Breast epithelium (tissue), 4 donors: ENCODE data around the gene DPYSL4. TPM values are rescaled to one million over a fixed set of nuclear protein-coding genes. Genes with fewer than 3 reads are reported as not detected.

Experiments
- DNase-seq, 2 donors: peaks; one replicate each; pipeline ENCODE4 v3.0.0-alpha.2; 2019; ENCODE audit warnings: low spot score in 2 of 2
- H3K27ac ChIP-seq, 2 donors: fragments of 200-600 bp; sonication (generic) in 1 of 2; one replicate each; pipeline ENCODE4 v1.5.1; 2016 to 2019; ENCODE audit warnings: mild to moderate bottlenecking in 1 of 2
- H3K27me3 ChIP-seq, 2 donors: fragments of 200-600 bp; sonication (generic) in 1 of 2; one replicate each; pipeline versions ENCODE4 v1.5.1 to v1.6.0; 2017 to 2019; ENCODE audit warnings: control low read depth in 1 of 2, mild to moderate bottlenecking in 1 of 2
- H3K36me3 ChIP-seq: fragments of 200-600 bp; one replicate; pipeline ENCODE4 v1.5.1; 2019
- H3K4me1 ChIP-seq, 2 donors: fragments of 200-600 bp; sonication (generic); one replicate each; pipeline ENCODE4 v1.5.1; 2016 to 2019; ENCODE audit warnings: control low read depth in 1 of 2
- H3K4me3 ChIP-seq, 3 donors: fragments of 200-600 bp; sonication (generic); 1 replicate in 2 of 3; 2 replicates in 1 of 3; pipeline ENCODE4 v1.5.1; 2016 to 2019; ENCODE audit warnings: mild to moderate bottlenecking in 3 of 3, moderate library complexity in 2 of 3
- H3K9me3 ChIP-seq, 2 donors: fragments of 200-600 bp; sonication (generic) in 1 of 2; one replicate each; pipeline ENCODE4 v1.5.1; 2016 to 2019; ENCODE audit warnings: control low read depth in 1 of 2
- POLR2A ChIP-seq: fragments of 450-650 bp; IDR thresholded peaks from one replicate; pipeline ENCODE4 v1.6.1; 2016; ENCODE audit warnings: antibody characterized with exemption, mild to moderate bottlenecking, moderate library complexity
- POLR2AphosphoS5 ChIP-seq, 3 donors: sonication (generic); formaldehyde crosslinking; IDR thresholded peaks; one replicate each; pipeline ENCODE4 v1.6.1; 2017; ENCODE audit warnings: antibody characterized with exemption in 3 of 3
- intact Hi-C: fragments of 100-400 bp; cut with DNase I; formaldehyde crosslinking; loops from one replicate; pipeline ENCODE4 v1.15.1; 2023; ENCODE audit warnings: low total_unique reads
- total RNA-seq, 3 donors: library from RNA; depleted of rRNA; stranded (reverse); fragments of >200 nt; gene quantifications; one replicate each; pipeline ENCODE4 v1.1.0, GENCODE V29; 2016
- TF ChIP-seq, protein P1 (sequence below), 3 donors: fragments of 450-650 bp; IDR thresholded peaks; one replicate each; pipeline ENCODE4 v1.5.1; 2016 to 2017; ENCODE audit warnings: antibody characterized with exemption in 3 of 3, mild to moderate bottlenecking in 3 of 3, moderate library complexity in 3 of 3

Gene DPYSL4
- total RNA-seq, 3 donors from 2014 or later: 1.9 to 2.3 (median 2.1) TPM

GRCh38 chr10:132236161-132236560 lies 49.4 kb downstream of the DPYSL4 start:
- no peak overlapping the region for H3K27ac ChIP-seq
- no peaks in the 10 kb centered on the region for H3K36me3 ChIP-seq
- DNase-seq: no peak
- H3K4me3 ChIP-seq: no peak overlapping the region
- H3K9me3 ChIP-seq: no peaks in the 10 kb centered on the region
- TF ChIP-seq, protein P1, sequence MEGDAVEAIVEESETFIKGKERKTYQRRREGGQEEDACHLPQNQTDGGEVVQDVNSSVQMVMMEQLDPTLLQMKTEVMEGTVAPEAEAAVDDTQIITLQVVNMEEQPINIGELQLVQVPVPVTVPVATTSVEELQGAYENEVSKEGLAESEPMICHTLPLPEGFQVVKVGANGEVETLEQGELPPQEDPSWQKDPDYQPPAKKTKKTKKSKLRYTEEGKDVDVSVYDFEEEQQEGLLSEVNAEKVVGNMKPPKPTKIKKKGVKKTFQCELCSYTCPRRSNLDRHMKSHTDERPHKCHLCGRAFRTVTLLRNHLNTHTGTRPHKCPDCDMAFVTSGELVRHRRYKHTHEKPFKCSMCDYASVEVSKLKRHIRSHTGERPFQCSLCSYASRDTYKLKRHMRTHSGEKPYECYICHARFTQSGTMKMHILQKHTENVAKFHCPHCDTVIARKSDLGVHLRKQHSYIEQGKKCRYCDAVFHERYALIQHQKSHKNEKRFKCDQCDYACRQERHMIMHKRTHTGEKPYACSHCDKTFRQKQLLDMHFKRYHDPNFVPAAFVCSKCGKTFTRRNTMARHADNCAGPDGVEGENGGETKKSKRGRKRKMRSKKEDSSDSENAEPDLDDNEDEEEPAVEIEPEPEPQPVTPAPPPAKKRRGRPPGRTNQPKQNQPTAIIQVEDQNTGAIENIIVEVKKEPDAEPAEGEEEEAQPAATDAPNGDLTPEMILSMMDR (IDR thresholded peaks at IDR 0.05): no peak
- no peak for TF ChIP-seq POLR2A
- no peak for TF ChIP-seq POLR2AphosphoS5 (IDR thresholded peaks at IDR 0.05)
- no peaks in the 10 kb centered on the region for H3K27me3 ChIP-seq
- H3K4me1 ChIP-seq: no peaks in the 10 kb centered on the region
- intact Hi-C loops: loop anchor here (10.0 kb wide), 1 partner anchor 119 kb away; no protein-coding TSS in a partner anchor

GRCh38 chr10:132236881-132237280 lies 50.1 kb downstream of the DPYSL4 start:
- intact Hi-C loops: loop anchor here (10.0 kb wide), 1 partner anchor 118 kb away; no protein-coding TSS in a partner anchor
- H3K4me1 ChIP-seq: no peaks in the 10 kb centered on the region
- no peaks in the 10 kb centered on the region for H3K27me3 ChIP-seq
- DNase-seq: no peak
- no peaks in the 10 kb centered on the region for H3K9me3 ChIP-seq
- TF ChIP-seq POLR2A (no peak), POLR2AphosphoS5 (IDR thresholded peaks at IDR 0.05) (no peak)
- TF ChIP-seq, protein P1 (IDR thresholded peaks at IDR 0.05): no peak
- H3K27ac ChIP-seq: no peak overlapping the region
- H3K4me3 ChIP-seq: no peak overlapping the region
- no peaks in the 10 kb centered on the region for H3K36me3 ChIP-seq

DNA sequence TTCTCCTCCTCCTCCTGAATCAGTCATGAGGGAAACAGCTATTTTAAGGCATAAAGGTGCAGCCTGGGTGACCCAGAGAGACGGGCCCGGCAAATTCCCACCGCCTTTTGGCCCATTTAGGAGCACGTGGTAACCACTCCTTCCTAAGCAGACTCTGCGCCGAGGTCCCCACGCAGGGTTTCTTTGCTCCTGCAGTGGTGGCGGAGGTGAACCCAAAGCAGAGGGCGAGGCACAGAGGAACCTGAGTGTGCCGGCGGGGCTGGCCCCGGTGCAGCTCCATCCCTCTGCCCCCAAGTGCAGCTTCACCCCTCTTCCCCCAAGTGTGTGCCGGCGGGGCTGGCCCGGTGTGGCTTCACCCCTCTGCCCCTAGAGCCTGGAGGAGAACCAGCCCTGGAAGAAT lies 50.6 kb downstream of the DPYSL4 start:
- H3K36me3 ChIP-seq: no peaks in the 10 kb centered on the region
- H3K4me3 ChIP-seq: no peak overlapping the region
- no peak overlapping the region for H3K27ac ChIP-seq
- no peaks in the 10 kb centered on the region for H3K9me3 ChIP-seq
- intact Hi-C loops: loop anchor here (10.0 kb wide), 1 partner anchor 117 kb away; no protein-coding TSS in a partner anchor
- no peaks in the 10 kb centered on the region for H3K27me3 ChIP-seq
- no peak for DNase-seq
- no peaks in the 10 kb centered on the region for H3K4me1 ChIP-seq
- TF ChIP-seq POLR2A (no peak), POLR2AphosphoS5 (IDR thresholded peaks at IDR 0.05) (no peak)
- TF ChIP-seq, protein P1 (IDR thresholded peaks at IDR 0.05): no peak

DNA sequence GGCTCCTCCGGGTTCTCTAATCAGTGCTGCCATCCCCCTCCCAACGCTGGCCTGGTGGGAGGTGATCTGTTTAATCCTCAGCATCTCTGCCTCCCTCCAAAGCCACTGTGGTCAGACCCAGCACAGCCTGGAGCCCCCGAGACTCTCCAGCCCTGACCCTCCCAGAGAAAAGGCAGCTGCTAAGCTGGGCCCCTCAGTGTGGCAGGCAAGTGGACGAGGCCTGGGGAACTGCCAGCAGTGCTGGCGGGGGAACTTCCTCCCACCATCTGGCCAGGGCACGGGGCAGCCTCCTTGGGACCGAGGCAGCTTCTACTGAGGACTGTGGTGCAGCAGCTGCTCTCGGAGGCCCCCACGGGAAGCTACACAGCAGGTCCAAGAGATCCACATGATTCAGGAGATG lies 51.1 kb downstream of the DPYSL4 start:
- intact Hi-C loops: loop anchor here (10.0 kb wide), 1 partner anchor 117 kb away; no protein-coding TSS in a partner anchor
- Histone ChIP-seq H3K27ac (no peak overlapping the region), H3K4me1 (no peaks in the 10 kb centered on the region), H3K36me3 (no peaks in the 10 kb centered on the region), H3K4me3 (no peak overlapping the region), H3K27me3 (no peaks in the 10 kb centered on the region), H3K9me3 (no peaks in the 10 kb centered on the region)
- no peak for DNase-seq
- no peak for TF ChIP-seq POLR2AphosphoS5 (IDR thresholded peaks at IDR 0.05)
- TF ChIP-seq, protein P1 (IDR thresholded peaks at IDR 0.05): no peak
- no peak for TF ChIP-seq POLR2A

DNA sequence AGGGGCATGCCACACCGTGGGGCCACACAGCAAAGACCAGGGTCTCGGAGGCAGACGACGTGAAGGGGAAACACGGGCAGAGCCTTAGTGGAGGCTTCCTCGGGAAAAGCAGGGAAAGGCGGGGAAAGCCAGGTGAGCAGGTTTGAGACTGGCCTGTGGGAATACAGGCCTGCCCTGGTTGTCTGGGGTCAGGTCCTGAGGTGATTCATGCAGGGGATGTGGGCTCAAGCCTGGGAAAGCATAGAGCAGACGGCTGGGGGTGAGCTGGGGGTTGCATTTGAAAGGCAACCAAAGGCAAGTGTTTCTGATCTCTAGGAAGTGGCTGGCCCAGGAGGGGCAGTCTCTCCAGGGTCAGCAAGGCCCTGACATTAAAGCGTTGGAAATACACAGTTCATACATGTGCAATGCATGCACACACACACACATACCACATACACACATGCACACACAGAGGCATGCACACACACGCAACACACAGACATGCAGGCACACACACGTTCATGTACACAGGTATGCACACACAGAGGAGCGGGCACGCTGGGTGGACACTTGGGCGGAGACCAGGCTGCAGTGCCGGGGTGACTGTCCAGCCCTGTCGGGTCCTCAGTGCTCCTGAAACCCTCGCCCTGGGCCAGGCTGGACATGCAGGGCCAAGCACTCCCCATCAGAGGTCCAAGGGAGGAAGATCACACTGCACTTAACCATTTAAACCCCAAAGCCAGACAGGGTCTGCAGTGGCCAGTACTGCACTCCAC lies 51.8 kb downstream of the DPYSL4 start:
- no peaks in the 10 kb centered on the region for H3K9me3 ChIP-seq
- H3K4me1 ChIP-seq: no peaks in the 10 kb centered on the region
- no peak for DNase-seq
- H3K27ac ChIP-seq: no peak overlapping the region
- intact Hi-C loops: loop anchor here (10.0 kb wide), 1 partner anchor 116 kb away; no protein-coding TSS in a partner anchor
- no peaks in the 10 kb centered on the region for H3K36me3 ChIP-seq
- H3K4me3 ChIP-seq: no peak overlapping the region
- TF ChIP-seq POLR2AphosphoS5 (IDR thresholded peaks at IDR 0.05) (no peak), POLR2A (no peak)
- TF ChIP-seq, protein P1 (IDR thresholded peaks at IDR 0.05): no peak
- H3K27me3 ChIP-seq: no peaks in the 10 kb centered on the region
